HEK293T (cell line): ENCODE results near the gene MYO5C.

Experiments used
- CTCF ChIA-PET: fragments of 350-600 bp; formaldehyde crosslinking; extraction: SDS; loops from one replicate; lab custom pipeline; 2021; ENCODE audit warnings: antibody characterized with exemption, inconsistent platforms; lab: Yijun Ruan, JAX
- POLR2A ChIA-PET: fragments of 350-600 bp; formaldehyde crosslinking; extraction: SDS; loops from one replicate; lab custom pipeline; 2020; ENCODE audit warnings: antibody characterized with exemption, inconsistent platforms; lab: Yijun Ruan, JAX
- DNase-seq: peaks from one replicate; pipeline ENCODE4 v3.0.0; 2012; ENCODE audit warnings: mixed read lengths; ENCODE audit errors: extremely low spot score
- ARNT ChIP-seq: fragments of 450-650 bp; IDR thresholded peaks from 2 replicates; pipeline ENCODE4 v1.6.1; 2017; ENCODE audit warnings: mild to moderate bottlenecking
- BHLHE40 ChIP-seq: fragments of 450-650 bp; IDR thresholded peaks from 2 replicates; pipeline ENCODE4 v1.6.1; 2016; ENCODE audit warnings: mild to moderate bottlenecking, moderate library complexity, borderline replicate concordance
- CTBP1 ChIP-seq: fragments of 450-650 bp; IDR thresholded peaks from 2 replicates; pipeline ENCODE4 v1.6.1; 2016; ENCODE audit warnings: borderline replicate concordance
- ELF4 ChIP-seq: fragments of 450-650 bp; IDR thresholded peaks from 2 replicates; pipeline ENCODE4 v1.6.1; 2017; ENCODE audit warnings: antibody characterized with exemption
- FOXA1 ChIP-seq: fragments of 450-650 bp; IDR thresholded peaks from 2 replicates; pipeline ENCODE4 v1.6.1; 2016; ENCODE audit warnings: mild to moderate bottlenecking
- FOXK2 ChIP-seq: fragments of 450-650 bp; IDR thresholded peaks from 2 replicates; pipeline ENCODE4 v1.6.1; 2016; ENCODE audit warnings: mild to moderate bottlenecking
- FOXM1 ChIP-seq: fragments of 450-650 bp; IDR thresholded peaks from 2 replicates; pipeline ENCODE4 v1.6.1; 2017; ENCODE audit warnings: mild to moderate bottlenecking, borderline replicate concordance
- HDGF ChIP-seq: fragments of 450-650 bp; IDR thresholded peaks from 2 replicates; pipeline ENCODE4 v1.6.1; 2017; ENCODE audit warnings: antibody characterized with exemption, borderline replicate concordance
- L3MBTL2 ChIP-seq: fragments of 450-650 bp; conservative IDR thresholded peaks from 2 replicates; pipeline ENCODE4 v1.6.1; 2016; ENCODE audit warnings: mild to moderate bottlenecking
- LEF1 ChIP-seq: fragments of 450-650 bp; IDR thresholded peaks from 2 replicates; pipeline ENCODE4 v1.6.1; 2017; ENCODE audit warnings: mild to moderate bottlenecking, borderline replicate concordance
- NFRKB ChIP-seq: fragments of 450-650 bp; IDR thresholded peaks from 2 replicates; pipeline ENCODE4 v1.6.1; 2016; ENCODE audit warnings: mild to moderate bottlenecking, moderate library complexity
- SP1 ChIP-seq: fragments of 450-650 bp; IDR thresholded peaks from 2 replicates; pipeline ENCODE4 v1.6.1; 2017
- SUZ12 ChIP-seq: fragments of 450-650 bp; IDR thresholded peaks from 2 replicates; pipeline ENCODE4 v1.6.1; 2016; ENCODE audit warnings: mild to moderate bottlenecking
- TARDBP ChIP-seq: fragments of 450-650 bp; IDR thresholded peaks from 2 replicates; pipeline ENCODE4 v1.6.1; 2016
- ZNF384 ChIP-seq: fragments of 450-650 bp; IDR thresholded peaks from 2 replicates; pipeline ENCODE4 v1.6.1; 2016
- TF ChIP-seq, protein P1 (sequence below): fragments of 450-650 bp; IDR thresholded peaks from 2 replicates; pipeline ENCODE4 v1.6.1; 2016

MYO5C gene

DNA sequence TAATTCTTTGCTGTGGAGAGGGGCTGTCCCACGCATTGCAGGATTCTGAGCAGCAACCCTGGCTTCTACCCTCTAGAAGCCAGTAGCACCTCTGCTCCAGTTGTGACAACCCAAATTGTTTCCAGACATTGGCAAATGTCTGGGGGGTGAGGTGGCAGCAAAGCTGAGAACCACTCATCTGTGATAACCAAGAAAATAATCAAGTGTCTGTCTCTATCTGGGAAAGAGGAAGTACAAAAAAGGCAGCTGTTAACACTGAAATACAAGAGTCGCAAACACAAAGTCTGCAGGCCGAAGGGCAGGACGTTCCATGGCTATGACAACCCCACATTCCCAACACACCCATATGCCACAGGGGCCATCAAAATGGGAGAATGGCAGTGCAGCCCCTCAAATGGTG lies 62.2 kb downstream of the MYO5C start:
- TF ChIP-seq ELF4 = no peak
- TF ChIP-seq SP1 = no peak
- no peak for TF ChIP-seq FOXA1
- no peak for TF ChIP-seq FOXK2
- TF ChIP-seq FOXM1 = no peak
- TF ChIP-seq, protein P1, sequence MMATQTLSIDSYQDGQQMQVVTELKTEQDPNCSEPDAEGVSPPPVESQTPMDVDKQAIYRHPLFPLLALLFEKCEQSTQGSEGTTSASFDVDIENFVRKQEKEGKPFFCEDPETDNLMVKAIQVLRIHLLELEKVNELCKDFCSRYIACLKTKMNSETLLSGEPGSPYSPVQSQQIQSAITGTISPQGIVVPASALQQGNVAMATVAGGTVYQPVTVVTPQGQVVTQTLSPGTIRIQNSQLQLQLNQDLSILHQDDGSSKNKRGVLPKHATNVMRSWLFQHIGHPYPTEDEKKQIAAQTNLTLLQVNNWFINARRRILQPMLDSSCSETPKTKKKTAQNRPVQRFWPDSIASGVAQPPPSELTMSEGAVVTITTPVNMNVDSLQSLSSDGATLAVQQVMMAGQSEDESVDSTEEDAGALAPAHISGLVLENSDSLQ = no peak
- no peak for TF ChIP-seq ZNF384
- no peak for TF ChIP-seq TARDBP
- TF ChIP-seq L3MBTL2 = no peak
- no peak for TF ChIP-seq BHLHE40
- TF ChIP-seq HDGF = no peak
- no peak for TF ChIP-seq ARNT
- no peak for TF ChIP-seq NFRKB
- no peak for TF ChIP-seq SUZ12
- no peak for TF ChIP-seq LEF1
- ChIA-PET POLR2A (no interaction called here), CTCF (no interaction called here)
- no peak for DNase-seq

DNA sequence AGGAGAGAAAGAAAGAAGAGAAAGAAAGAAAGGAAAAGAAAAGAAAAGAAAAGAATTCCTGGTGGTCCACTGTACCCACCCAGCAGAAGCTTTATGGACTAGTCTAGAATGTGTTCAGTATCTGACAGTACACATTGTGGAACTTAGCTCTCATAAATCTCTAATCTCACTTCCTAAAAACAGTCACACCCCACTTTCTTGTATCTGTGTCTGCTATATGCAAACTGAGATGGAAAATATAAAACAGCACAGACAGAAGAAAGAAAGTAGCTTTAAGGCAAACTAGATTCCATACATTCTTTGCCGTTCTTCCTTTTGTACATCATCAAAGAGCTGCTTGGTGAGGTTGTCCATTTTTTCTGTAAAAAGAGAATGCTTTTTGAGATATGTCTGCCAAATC lies 63.3 kb downstream of the MYO5C start:
- CTCF ChIA-PET = interaction anchor here (0.7 kb wide), 1 partner anchor 131 kb away, joined by 3 read pairs; no protein-coding TSS in a partner anchor
- POLR2A ChIA-PET = no interaction called here
- TF ChIP-seq ZNF384 (no peak), NFRKB (no peak), SP1 (no peak), HDGF (no peak), FOXA1 (no peak), SUZ12 (no peak)
- DNase-seq = no peak

DNA sequence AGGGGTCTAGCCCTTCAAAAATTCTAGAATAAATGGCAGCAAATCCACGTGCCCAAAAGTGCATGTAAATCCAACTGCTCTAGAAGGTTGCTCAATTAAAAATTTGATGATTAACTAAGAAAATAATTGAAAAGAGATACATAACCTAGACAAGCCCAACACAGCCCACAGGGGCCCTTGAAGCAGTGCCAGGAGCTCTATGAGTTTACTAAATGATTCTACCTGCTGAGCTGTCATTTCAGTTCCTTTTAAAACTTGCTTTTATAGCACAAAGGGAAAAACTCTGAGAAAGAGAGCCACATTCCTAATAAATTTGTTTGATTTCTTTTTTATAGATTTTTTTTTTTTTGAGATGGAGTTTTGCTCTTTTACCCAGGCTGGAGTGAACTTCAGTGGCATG lies 65.5 kb downstream of the MYO5C start:
- ChIA-PET CTCF (interaction anchor here (0.8 kb wide), 1 partner anchor 14 kb away, joined by 3 read pairs; no protein-coding TSS in a partner anchor), POLR2A (no interaction called here)
- no peak for DNase-seq
- no peak for TF ChIP-seq CTBP1
- TF ChIP-seq ARNT = no peak

DNA sequence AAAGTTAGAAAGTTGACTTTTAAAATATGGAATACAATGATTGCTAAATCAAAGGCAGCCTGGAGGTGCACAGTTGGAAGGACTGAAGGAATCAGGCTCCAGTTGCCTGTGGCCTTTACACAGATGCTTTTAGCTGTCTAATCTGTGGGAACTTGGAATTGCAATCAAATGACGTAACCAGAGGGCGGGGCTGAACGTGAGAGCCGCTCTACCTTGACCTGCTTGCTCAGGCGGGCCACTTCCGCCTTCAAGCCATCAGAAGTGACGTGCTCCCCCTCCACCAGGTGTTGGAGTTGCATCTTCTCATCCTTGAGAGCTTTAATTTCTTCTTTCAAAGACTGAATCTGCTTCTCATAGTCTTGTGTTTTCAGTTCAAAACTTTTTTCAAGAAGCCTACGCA lies 66.7 kb downstream of the MYO5C start:
- ChIA-PET POLR2A (no interaction called here), CTCF (interaction anchor here (0.7 kb wide), 1 partner anchor 12 kb away, joined by 3 read pairs; no protein-coding TSS in a partner anchor)
- no peak for TF ChIP-seq HDGF
- TF ChIP-seq, protein P1 = no peak
- no peak for TF ChIP-seq ARNT
- TF ChIP-seq FOXM1 = no peak
- no peak for TF ChIP-seq LEF1
- no peak for TF ChIP-seq FOXA1
- TF ChIP-seq SUZ12 = no peak
- TF ChIP-seq L3MBTL2 = no peak
- TF ChIP-seq NFRKB = no peak
- no peak for TF ChIP-seq CTBP1
- TF ChIP-seq ELF4 = no peak
- no peak for TF ChIP-seq ZNF384
- TF ChIP-seq TARDBP = no peak
- TF ChIP-seq FOXK2 = no peak
- TF ChIP-seq BHLHE40 = no peak
- no peak for TF ChIP-seq SP1
- DNase-seq = peak; percentile 5

DNA sequence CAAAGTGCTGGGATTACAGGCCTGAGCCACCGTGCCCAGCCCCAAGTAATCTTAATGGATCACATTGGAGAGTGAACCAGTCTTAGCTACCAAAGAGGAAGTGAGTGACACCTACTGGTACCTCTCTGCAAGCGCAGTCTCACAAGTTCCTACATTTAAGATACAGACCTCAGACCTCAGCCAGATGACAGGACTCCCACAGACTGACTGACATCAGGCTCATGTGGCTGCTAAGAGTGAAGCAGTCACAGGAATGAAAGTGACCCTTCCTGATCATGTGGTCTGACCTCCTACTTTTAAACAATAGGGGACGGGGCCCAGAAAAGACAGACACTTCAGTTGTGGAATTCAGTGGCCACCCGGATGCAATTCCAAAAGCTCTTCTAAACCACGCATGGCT lies 68.1 kb downstream of the MYO5C start:
- POLR2A ChIA-PET = no interaction called here

DNA sequence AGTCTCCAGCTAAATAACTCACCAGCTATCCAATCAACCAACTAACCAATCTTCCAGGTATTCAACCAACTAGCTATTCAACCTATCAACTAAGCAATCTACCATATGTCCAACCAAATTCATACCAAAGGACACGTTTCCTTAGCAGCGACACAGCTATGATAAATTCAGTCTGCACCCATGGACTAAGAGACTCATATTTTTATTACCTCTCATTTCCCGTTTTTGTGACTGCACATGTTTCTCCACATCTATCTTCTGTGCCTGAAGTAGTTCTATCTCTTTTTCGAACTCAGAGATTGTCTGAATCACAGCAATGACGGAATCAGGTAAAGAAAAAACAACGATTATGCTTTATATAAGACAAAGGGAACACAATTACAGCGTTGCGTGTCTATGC lies 70.4 kb downstream of the MYO5C start:
- POLR2A ChIA-PET = no interaction called here
- CTCF ChIA-PET = no interaction called here
- no peak for DNase-seq

More for the DNA sequence above, 68.1 kb downstream of the MYO5C start:
- peak; percentile 59 for DNase-seq
- CTCF ChIA-PET = interaction anchor here (0.6 to 2.1 kb wide), 9 partner anchors 13 to 503 kb away, joined by 3 to 8 read pairs (median 3); no protein-coding TSS in a partner anchor
- TF ChIP-seq, protein P1 = peak; percentile 64
- no peak for TF ChIP-seq ARNT

More for the DNA sequence above, 70.4 kb downstream of the MYO5C start:
- TF ChIP-seq FOXA1 (no peak), SP1 (no peak), CTBP1 (no peak), NFRKB (no peak), SUZ12 (no peak), FOXM1 (no peak), ELF4 (no peak), ZNF384 (no peak), BHLHE40 (no peak), L3MBTL2 (no peak), HDGF (no peak)
- TF ChIP-seq, protein P1 = no peak
